ENCODE measurements around the gene MMP28.

- no peak for TF ChIP-seq FOXM1 (IDR thresholded peaks at IDR 0.05; ENCODE audit: borderline replicate concordance)
- no peak for TF ChIP-seq SP1 (IDR thresholded peaks at IDR 0.05)
Observed at GRCh38 chr17:35784895-35785294, 10.5 kb downstream of the MMP28 start.
